Measurements from ENCODE around the gene P4HA2. TPM values are rescaled to one million over a fixed set of nuclear protein-coding genes. Genes with fewer than 3 reads are reported as not detected.

Gene P4HA2
- total and polyA plus RNA-seq, 2 of the 8 experiments (the other 6 are each of a cell fraction or from before 2014, with no cell fraction given): 7.4 to 9.3 TPM

GRCh38 chr5:132190161-132190817 lies 37.4 kb downstream of the P4HA2 start:
- no peak overlapping the region for H2BK20ac ChIP-seq (ENCODE audit: low read length)
- H4K91ac ChIP-seq (replicated peaks; ENCODE audit: insufficient read length, low read length): no peak overlapping the region
- H4K5ac ChIP-seq (ENCODE audit: insufficient read length, low read depth, low read length): no peak overlapping the region
- no peak overlapping the region for H4K8ac ChIP-seq (ENCODE audit: extremely low read depth, insufficient read depth, low read length)
- H2BK12ac ChIP-seq (ENCODE audit: low read depth, low read length): no peak overlapping the region
- ChIA-PET CTCF (ENCODE audit: partially characterized antibody) (interaction anchor here (0.6 to 5.5 kb wide), 29 partner anchors 11 to 1114 kb away, joined by 3 to 46 read pairs (median 4); partner anchors contain the start of genes IL3 and P4HA2), POLR2A (ENCODE audit: partially characterized antibody) (no interaction called here)
- H3K4me1 ChIP-seq (replicated peaks in 1 of 4; ENCODE audit: control insufficient read depth in 3 of 4, insufficient read depth in 4 of 4, low read length in 3 of 4): no peaks in the 10 kb centered on the region
- no peak overlapping the region for H3K18ac ChIP-seq (ENCODE audit: extremely low read depth, low read length)
- H3K9ac ChIP-seq (replicated peaks in 1 of 4; ENCODE audit: extremely low read depth in 1 of 4, low read depth in 3 of 4, low read length in 3 of 4): no peak overlapping the region
- H3K4me3 ChIP-seq (ENCODE audit: extremely low read depth in 1 of 4, insufficient read depth in 2 of 4, low read depth in 3 of 4, low read length in 4 of 4): no peak overlapping the region
- H4K20me1 ChIP-seq (replicated peaks in 1 of 2; ENCODE audit: control insufficient read depth in 1 of 2, insufficient read depth in 2 of 2, low read length in 2 of 2): no peaks in the 10 kb centered on the region
- peak; percentile 99 for FAIRE-seq
- no peak overlapping the region for H2BK120ac ChIP-seq (replicated peaks; ENCODE audit: low read depth, low read length)
- H3K4me2 ChIP-seq (ENCODE audit: insufficient read depth in 1 of 2, low read depth in 2 of 2, low read length in 2 of 2): no peak overlapping the region
- no peaks in the 10 kb centered on the region for H3K36me3 ChIP-seq (ENCODE audit: control insufficient read depth in 2 of 4, insufficient read depth in 4 of 4, low read length in 3 of 4)
- no peaks in the 10 kb centered on the region for H3K79me2 ChIP-seq (ENCODE audit: control insufficient read depth in 1 of 2, insufficient read depth in 2 of 2, low read length in 2 of 2)
- WGBS, 2 experiments (ENCODE audit: extremely low coverage in 1 of 2, insufficient coverage in 1 of 2, insufficient read length in 1 of 2, insufficient replicate concordance in 2 of 2, low coverage in 1 of 2, low lambda C conversion rate in 2 of 2, missing lambda C conversion rate in 1 of 2): 10% methylated on average over 3 of the region's 3 CpGs; no CpG with 5 or more reads in 1 of the 2 experiments
- H3K23me2 ChIP-seq (ENCODE audit: low read depth, low read length): no peaks in the 10 kb centered on the region
- no peak overlapping the region for H3K56ac ChIP-seq (replicated peaks; ENCODE audit: insufficient read length, low read depth, low read length)
- no peak overlapping the region for H3K4ac ChIP-seq (replicated peaks; ENCODE audit: insufficient read length, low read depth, low read length)
- H3K23ac ChIP-seq (ENCODE audit: insufficient read length): no peak overlapping the region
- no peak overlapping the region for H3K27ac ChIP-seq (ENCODE audit: low read depth, low read length)
- H2BK15ac ChIP-seq (ENCODE audit: low read length): no peak overlapping the region
- no peak overlapping the region for H3K14ac ChIP-seq (ENCODE audit: insufficient read length)
- H2AFZ ChIP-seq (ENCODE audit: low read length): no peak overlapping the region
- no peak for DNase-seq (ENCODE audit: low read depth in 1 of 2, low spot score in 2 of 2)
- no peaks in the 10 kb centered on the region for H3K9me3 ChIP-seq (ENCODE audit: insufficient read depth in 2 of 2, low read depth in 1 of 2, low read length in 1 of 2)
- no peaks in the 10 kb centered on the region for H3K79me1 ChIP-seq (ENCODE audit: low read depth, low read length)
- no peak overlapping the region for H2AK5ac ChIP-seq (ENCODE audit: low read depth, low read length)
- no peaks in the 10 kb centered on the region for H3K27me3 ChIP-seq (replicated peaks in 1 of 4; ENCODE audit: control insufficient read depth in 3 of 4, extremely low read depth in 1 of 4, insufficient read depth in 3 of 4, low read length in 3 of 4)
- H2BK5ac ChIP-seq (ENCODE audit: low read depth, low read length): no peak overlapping the region
- TF ChIP-seq CBX8 (IDR thresholded peaks at IDR 0.05; ENCODE audit: borderline replicate concordance, low read depth, low read length) (no peak), USF2 (IDR thresholded peaks at IDR 0.05; ENCODE audit: low read length) (no peak), SIN3A (conservative IDR thresholded peaks at IDR 0.05 in 1 of 2, IDR thresholded peaks at IDR 0.05 in 1 of 2; ENCODE audit: low read depth in 1 of 2, low read length in 2 of 2) (no peak), TBP (IDR thresholded peaks at IDR 0.05; ENCODE audit: low read depth, low read length) (no peak), SP4 (IDR thresholded peaks at IDR 0.05; ENCODE audit: low read length) (no peak), TCF12 (IDR thresholded peaks at IDR 0.05; ENCODE audit: low read depth, low read length) (no peak), RAD21 (IDR thresholded peaks at IDR 0.05 in 1 of 2, conservative IDR thresholded peaks at IDR 0.05 in 1 of 2; ENCODE audit: low read depth in 2 of 2, low read length in 2 of 2) (peak; percentile 55 to 65), TAF1 (IDR thresholded peaks at IDR 0.05; ENCODE audit: low read depth, low read length) (no peak), PHF8 (conservative IDR thresholded peaks at IDR 0.05; ENCODE audit: low read depth, low read length) (no peak), POLR2AphosphoS5 (IDR thresholded peaks at IDR 0.05; ENCODE audit: low read depth, low read length) (no peak), EGR1 (IDR thresholded peaks at IDR 0.05; ENCODE audit: borderline replicate concordance, low read depth, low read length) (no peak), TAF7 (optimal IDR thresholded peaks at IDR 0.05; ENCODE audit: borderline replicate concordance, low read depth, low read length) (no peak)

Measured in H1 (cell line).